Measurements from ENCODE around the gene RAD51B. TPM values are rescaled to one million over a fixed set of nuclear protein-coding genes. Genes with fewer than 3 reads are reported as not detected.

Gene RAD51B
- total and polyA plus RNA-seq, 8 donors = 1.8 to 30.7 (median 15.3) TPM

DNA sequence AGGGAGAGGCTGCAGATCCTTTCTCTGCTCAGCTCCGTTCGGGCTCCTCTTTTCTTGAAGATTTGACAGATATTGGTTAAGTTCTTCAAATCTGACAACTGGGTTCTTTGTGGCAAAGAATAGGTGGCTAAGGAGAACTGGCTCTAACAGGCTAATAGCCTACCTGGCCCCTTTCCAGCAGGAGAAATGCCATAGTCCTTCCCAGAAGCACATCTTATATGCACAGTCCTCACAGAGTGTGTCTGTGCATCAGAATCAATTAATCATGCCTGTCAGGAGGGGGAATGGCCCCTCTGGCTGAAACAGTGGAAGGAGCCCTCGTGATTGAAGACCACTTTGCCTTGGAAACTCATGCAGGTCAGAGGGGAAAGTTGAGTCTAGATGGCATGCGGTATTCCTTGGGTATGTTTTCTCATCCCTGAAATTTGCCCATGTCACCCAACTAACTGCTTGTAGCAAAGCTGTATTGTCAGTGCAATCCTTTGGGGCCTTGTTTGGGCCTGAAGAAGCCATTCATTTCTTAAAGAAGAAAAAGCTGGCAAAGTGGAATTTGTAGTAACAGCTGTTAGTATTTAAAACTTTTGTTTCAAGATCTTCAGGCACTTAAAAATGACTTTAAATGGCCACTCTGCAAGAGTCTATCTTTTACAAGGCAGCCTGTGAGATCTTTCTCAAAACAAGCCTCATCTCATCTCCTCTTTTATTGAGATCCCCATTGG lies 721.8 kb downstream of the RAD51B start:
- TF ChIP-seq EP300 (IDR thresholded peaks at IDR 0.05) (no peak), POLR2A (IDR thresholded peaks at IDR 0.05) (no peak), POLR2AphosphoS5 (IDR thresholded peaks at IDR 0.05) (no peak)
- TF ChIP-seq, protein P1, sequence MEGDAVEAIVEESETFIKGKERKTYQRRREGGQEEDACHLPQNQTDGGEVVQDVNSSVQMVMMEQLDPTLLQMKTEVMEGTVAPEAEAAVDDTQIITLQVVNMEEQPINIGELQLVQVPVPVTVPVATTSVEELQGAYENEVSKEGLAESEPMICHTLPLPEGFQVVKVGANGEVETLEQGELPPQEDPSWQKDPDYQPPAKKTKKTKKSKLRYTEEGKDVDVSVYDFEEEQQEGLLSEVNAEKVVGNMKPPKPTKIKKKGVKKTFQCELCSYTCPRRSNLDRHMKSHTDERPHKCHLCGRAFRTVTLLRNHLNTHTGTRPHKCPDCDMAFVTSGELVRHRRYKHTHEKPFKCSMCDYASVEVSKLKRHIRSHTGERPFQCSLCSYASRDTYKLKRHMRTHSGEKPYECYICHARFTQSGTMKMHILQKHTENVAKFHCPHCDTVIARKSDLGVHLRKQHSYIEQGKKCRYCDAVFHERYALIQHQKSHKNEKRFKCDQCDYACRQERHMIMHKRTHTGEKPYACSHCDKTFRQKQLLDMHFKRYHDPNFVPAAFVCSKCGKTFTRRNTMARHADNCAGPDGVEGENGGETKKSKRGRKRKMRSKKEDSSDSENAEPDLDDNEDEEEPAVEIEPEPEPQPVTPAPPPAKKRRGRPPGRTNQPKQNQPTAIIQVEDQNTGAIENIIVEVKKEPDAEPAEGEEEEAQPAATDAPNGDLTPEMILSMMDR (IDR thresholded peaks at IDR 0.05) = no peak
- Histone ChIP-seq H3K4me3 (no peak overlapping the region), H3K9me3 (no peaks in the 10 kb centered on the region), H3K27ac (peak overlapping the region in 2 of 5 donors; percentile 15 to 53), H3K36me3 (no peaks in the 10 kb centered on the region), H3K27me3 (no peaks in the 10 kb centered on the region), H3K4me1 (peaks cover 13 to 46% (median 25%) of the 10 kb centered on the region in 4 donors)
- DNase-seq = peak in 1 of 2 donors; percentile 56
- intact Hi-C loops (cut with DNase I; ENCODE audit: low total_unique reads) = no loop called here
- whole genome bisulfite sequencing, 5 donors = 76 to 95% (median 85%) methylated on average over 4 of the region's 4 CpGs

DNA sequence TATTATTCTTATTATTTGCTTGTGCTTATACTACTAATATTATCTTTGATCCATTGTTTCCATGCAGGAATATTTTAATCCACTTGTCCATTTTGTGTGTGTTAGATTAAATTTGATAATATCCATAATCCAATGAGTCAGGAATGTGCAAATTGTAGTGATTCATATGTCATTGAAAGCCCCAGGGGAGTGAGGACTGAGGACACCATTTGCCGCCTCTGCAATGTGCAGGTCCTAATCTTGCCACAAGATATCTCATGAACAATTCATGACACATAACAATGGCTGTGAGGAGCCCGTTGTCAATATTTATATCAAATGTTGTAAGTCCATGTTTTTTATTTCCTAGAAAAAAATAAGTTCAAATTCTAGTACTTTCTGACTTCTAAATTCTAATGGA lies 722.8 kb downstream of the RAD51B start:
- Histone ChIP-seq H3K27ac (peak overlapping the region in 3 of 5 donors; percentile 87 to 95 (median 92)), H3K4me1 (peaks cover 13 to 57% (median 35%) of the 10 kb centered on the region in 4 donors), H3K4me3 (no peak overlapping the region), H3K27me3 (no peaks in the 10 kb centered on the region), H3K36me3 (no peaks in the 10 kb centered on the region), H3K9me3 (no peaks in the 10 kb centered on the region)
- 88 to 98% (median 91%) methylated on average over 2 of the region's 2 CpGs for WGBS, 5 donors
- intact Hi-C loops (cut with DNase I; ENCODE audit: low total_unique reads) = no loop called here
- TF ChIP-seq POLR2AphosphoS5 (IDR thresholded peaks at IDR 0.05) (no peak), POLR2A (IDR thresholded peaks at IDR 0.05) (no peak), EP300 (IDR thresholded peaks at IDR 0.05) (no peak)
- TF ChIP-seq, protein P1 (IDR thresholded peaks at IDR 0.05) = no peak
- no peak for DNase-seq

DNA sequence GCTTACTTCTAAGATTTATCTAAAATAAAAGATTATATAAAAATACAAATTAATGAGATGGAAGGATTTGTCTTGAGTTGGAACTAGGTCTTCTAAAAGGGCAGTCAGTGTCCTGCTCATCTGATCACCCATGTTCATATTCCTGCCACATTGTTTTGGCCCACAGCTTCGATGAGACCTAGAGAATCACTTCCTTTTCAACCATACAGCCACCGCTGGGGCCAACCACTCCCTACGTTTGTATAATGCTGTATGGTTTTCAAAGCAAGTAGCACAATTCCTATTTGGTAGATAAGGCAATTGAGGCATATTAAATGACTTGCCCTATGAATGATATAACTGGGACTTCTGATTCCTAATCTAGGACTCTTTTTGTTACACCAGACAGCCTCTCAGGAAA lies 723.9 kb downstream of the RAD51B start:
- Histone ChIP-seq H3K36me3 (no peaks in the 10 kb centered on the region), H3K27ac (peak overlapping the region; percentile 31 to 95 (median 92)), H3K9me3 (no peaks in the 10 kb centered on the region), H3K4me3 (no peak overlapping the region), H3K4me1 (peaks cover 21 to 68% (median 47%) of the 10 kb centered on the region in 4 donors), H3K27me3 (no peaks in the 10 kb centered on the region)
- intact Hi-C loops (cut with DNase I; ENCODE audit: low total_unique reads) = no loop called here
- peak in 1 of 2 donors; percentile 26 for DNase-seq
- WGBS, 5 donors = 40 to 62% (median 44%) methylated on average over 3 of the region's 3 CpGs
- TF ChIP-seq POLR2AphosphoS5 (IDR thresholded peaks at IDR 0.05) (no peak), POLR2A (IDR thresholded peaks at IDR 0.05) (no peak), EP300 (IDR thresholded peaks at IDR 0.05) (no peak)
- TF ChIP-seq, protein P1 (IDR thresholded peaks at IDR 0.05) = no peak

DNA sequence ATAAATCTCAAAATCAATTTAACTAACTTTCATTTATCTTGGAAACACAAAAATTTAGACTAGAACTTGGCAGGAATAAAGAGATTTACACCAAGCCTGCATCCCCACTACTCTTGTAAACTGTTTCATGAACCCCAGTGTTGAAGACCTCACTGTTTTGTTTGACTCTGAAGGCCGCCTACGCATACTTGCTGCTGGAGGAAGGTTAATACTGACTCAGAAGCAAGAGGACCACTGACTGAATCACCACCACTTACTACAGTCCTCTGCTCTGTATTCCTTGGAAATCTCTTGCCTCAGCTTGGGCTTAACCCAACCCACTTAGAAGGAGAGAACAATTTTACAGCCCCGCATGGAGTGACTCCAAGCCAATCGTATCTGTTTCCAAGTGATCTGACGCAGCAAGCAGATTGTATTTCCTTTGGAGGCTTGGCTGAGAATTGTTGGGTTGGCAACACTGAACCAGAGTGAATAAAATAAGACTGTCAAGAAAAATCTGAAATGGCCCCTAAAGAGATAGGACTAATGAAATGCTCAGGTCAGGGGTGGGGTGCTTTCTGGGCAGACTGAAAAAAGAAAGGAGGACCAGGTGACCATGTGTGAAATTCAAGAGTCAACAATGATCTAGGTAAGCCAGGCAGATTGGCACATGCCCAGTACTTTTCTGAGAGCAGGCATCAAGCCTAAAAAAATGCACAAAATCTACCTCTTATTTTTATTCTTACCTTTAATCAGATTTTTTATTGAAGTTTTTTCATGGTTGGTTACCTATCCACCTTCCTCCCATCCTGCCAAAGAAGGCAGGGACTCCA lies 724.7 kb downstream of the RAD51B start:
- intact Hi-C loops (cut with DNase I; ENCODE audit: low total_unique reads) = no loop called here
- Histone ChIP-seq H3K36me3 (no peaks in the 10 kb centered on the region), H3K27ac (peak overlapping the region; percentile 61 to 95 (median 92)), H3K9me3 (no peaks in the 10 kb centered on the region), H3K4me1 (peaks cover 28 to 74% (median 54%) of the 10 kb centered on the region in 4 donors), H3K27me3 (no peaks in the 10 kb centered on the region), H3K4me3 (no peak overlapping the region)
- 34 to 45% (median 37%) methylated on average over 5 of the region's 5 CpGs for WGBS, 5 donors
- TF ChIP-seq POLR2A (IDR thresholded peaks at IDR 0.05) (no peak), POLR2AphosphoS5 (IDR thresholded peaks at IDR 0.05) (peak; percentile 67 to 78 (median 78)), EP300 (IDR thresholded peaks at IDR 0.05) (peak; percentile 44)
- TF ChIP-seq, protein P1 (IDR thresholded peaks at IDR 0.05) = no peak
- DNase-seq = peak; percentile 72 to 91
